ENCODE data around the gene GAL3ST3.

GAL3ST3 gene

DNA sequence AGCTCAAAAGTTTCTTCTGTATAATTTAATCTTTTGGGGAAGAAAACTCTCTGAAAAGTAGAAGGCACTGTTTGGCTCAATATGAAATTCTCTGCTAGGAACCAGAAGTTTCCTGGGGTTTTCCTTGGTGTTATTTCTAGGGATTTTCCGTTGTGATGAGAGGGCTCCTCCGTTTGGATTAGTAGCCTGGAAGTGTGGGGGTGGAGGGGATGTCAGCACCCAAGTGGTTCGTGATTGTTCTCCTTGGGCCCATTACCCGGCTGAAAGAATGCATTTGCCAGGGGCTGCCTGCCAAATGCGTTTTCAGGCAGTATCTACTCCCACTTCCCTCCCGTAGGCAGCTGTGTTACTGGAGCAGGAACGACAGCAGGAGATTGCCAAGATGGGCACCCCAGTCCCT, 7.5 kb upstream of the GAL3ST3 start:
- H3K36me3 ChIP-seq (ENCODE audit: control insufficient read depth in 2 of 2, insufficient read depth in 2 of 2, low read length in 2 of 2) = peaks cover 52 to 57% of the 10 kb centered on the region in 2 donors
- no peaks in the 10 kb centered on the region for H3K27me3 ChIP-seq (ENCODE audit: control insufficient read depth in 1 of 2, insufficient read depth in 2 of 2, low read length in 2 of 2)
- no peak overlapping the region for H3K9ac ChIP-seq (ENCODE audit: low read length in 2 of 2)
- H3K4me1 ChIP-seq (ENCODE audit: control insufficient read depth, insufficient read depth, low read length) = peaks cover 17% of the 10 kb centered on the region
- H3K4me3 ChIP-seq (ENCODE audit: low read length in 2 of 2) = no peak overlapping the region
- no peaks in the 10 kb centered on the region for H3K9me3 ChIP-seq (ENCODE audit: control insufficient read depth in 2 of 2, low read length in 2 of 2)
- no peak overlapping the region for H3K27ac ChIP-seq (ENCODE audit: low read length)

DNA sequence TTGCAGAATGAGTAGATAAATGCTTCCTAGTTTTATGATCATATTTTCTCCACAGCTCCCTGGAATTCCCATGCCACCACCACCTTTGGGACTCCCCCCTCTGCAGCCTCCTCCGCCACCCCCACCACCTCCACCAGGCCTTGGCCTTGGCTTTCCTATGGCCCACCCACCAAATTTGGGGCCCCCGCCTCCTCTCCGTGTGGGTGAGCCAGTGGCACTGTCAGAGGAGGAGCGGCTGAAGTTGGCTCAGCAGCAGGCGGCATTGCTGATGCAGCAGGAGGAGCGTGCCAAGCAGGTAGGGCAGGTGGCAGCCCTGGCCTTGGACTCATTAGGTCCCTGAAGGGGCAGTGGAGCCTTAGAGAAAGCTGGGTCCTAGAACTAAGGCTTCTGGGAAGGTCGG, 6.1 kb upstream of the GAL3ST3 start:
- H3K9ac ChIP-seq (ENCODE audit: low read length in 2 of 2) = no peak overlapping the region
- H3K36me3 ChIP-seq (ENCODE audit: control insufficient read depth in 2 of 2, insufficient read depth in 2 of 2, low read length in 2 of 2) = peaks cover 37 to 44% of the 10 kb centered on the region in 2 donors
- no peak overlapping the region for H3K27ac ChIP-seq (ENCODE audit: low read length)
- H3K9me3 ChIP-seq (ENCODE audit: control insufficient read depth in 2 of 2, low read length in 2 of 2) = no peaks in the 10 kb centered on the region
- H3K4me3 ChIP-seq (ENCODE audit: low read length in 2 of 2) = no peak overlapping the region
- H3K27me3 ChIP-seq (ENCODE audit: control insufficient read depth in 1 of 2, insufficient read depth in 2 of 2, low read length in 2 of 2) = no peaks in the 10 kb centered on the region
- H3K4me1 ChIP-seq (ENCODE audit: control insufficient read depth, insufficient read depth, low read length) = peaks cover 22% of the 10 kb centered on the region

DNA sequence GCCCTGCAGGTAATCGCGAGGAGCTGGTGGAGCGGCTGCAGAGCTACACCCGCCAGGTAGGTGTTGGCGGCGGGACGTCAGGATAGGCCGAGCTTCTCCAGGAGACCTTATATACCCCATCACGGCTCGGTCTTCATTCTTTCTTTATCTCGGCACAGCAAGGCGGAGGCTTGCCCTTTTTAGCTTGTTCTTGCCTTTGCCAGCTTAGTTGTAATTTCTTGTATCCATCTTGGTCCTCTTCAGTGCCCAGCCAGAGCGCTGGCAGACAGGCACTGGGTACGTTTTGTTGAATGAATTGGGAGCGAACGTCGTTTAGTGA, 3.7 kb upstream of the GAL3ST3 start:
- peak overlapping the region; percentile 98 to 99 for H3K4me3 ChIP-seq (ENCODE audit: low read length in 2 of 2)
- no peaks in the 10 kb centered on the region for H3K9me3 ChIP-seq (ENCODE audit: control insufficient read depth in 2 of 2, low read length in 2 of 2)
- peak overlapping the region; percentile 79 for H3K27ac ChIP-seq (ENCODE audit: low read length)
- peak overlapping the region; percentile 92 to 97 for H3K9ac ChIP-seq (ENCODE audit: low read length in 2 of 2)
- peaks cover 15 to 21% of the 10 kb centered on the region in 2 donors for H3K36me3 ChIP-seq (ENCODE audit: control insufficient read depth in 2 of 2, insufficient read depth in 2 of 2, low read length in 2 of 2)
- peaks cover 24% of the 10 kb centered on the region for H3K4me1 ChIP-seq (ENCODE audit: control insufficient read depth, insufficient read depth, low read length)
- H3K27me3 ChIP-seq (ENCODE audit: control insufficient read depth in 1 of 2, insufficient read depth in 2 of 2, low read length in 2 of 2) = peaks cover 3 to 12% of the 10 kb centered on the region in 2 donors

DNA sequence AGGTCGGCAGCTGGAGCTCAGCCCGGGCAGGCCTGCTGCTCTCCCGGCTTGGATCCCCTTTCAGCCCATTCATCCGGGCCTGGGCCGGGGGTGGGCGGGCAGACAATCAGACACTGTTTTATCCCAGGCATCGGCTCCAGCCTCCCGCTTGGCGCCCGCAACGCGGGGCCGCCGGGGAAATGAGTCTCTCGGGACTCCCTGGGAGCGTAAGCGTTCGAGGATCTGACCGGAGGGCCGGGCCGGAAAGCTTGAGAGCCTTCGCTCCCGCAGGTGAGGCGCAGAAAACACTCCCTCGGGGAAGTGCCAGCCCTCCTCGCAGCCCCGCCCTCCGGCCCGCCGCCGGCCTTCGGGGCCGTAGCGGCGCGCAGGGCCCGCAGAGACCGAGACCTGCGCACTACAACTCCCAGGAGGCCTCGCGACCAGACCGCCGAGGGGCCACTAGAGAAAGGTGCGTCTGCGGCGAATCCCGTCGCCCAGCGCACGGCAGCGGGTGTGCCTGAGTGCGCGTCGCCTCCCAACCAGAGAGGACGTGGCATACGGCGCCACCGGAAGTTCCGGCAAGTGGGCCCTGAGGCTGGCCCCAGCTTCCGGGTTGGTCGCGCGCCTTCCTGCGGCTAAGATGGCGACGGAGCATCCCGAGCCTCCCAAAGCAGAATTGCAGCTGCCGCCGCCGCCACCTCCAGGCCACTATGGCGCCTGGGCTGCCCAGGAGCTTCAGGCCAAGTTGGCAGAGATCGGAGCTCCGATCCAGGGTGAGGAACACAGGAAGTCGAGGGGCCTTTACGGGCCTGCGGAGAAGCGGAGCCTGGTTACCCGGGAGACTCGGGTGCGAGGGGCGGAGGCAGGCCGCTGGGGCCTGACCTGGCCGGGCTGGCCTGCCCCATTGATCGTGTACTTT, 3.1 kb upstream of the GAL3ST3 start, which contains the start of gene SF3B2:
Gene SF3B2 (plus strand): TSS at position 599 of the 898 bp plus-strand sequence. CDS start 21 bp downstream, at position 620.
- H3K9ac ChIP-seq (ENCODE audit: low read length in 2 of 2) = peak within 1 kb of the TSS; percentile 92 to 97
- peaks cover 24% of the 10 kb centered on the region for H3K4me1 ChIP-seq (ENCODE audit: control insufficient read depth, insufficient read depth, low read length)
- peaks cover 10 to 19% of the 10 kb centered on the region in 2 donors for H3K36me3 ChIP-seq (ENCODE audit: control insufficient read depth in 2 of 2, insufficient read depth in 2 of 2, low read length in 2 of 2)
- peak within 1 kb of the TSS; percentile 98 to 99 for H3K4me3 ChIP-seq (ENCODE audit: low read length in 2 of 2)
- peaks cover 6 to 18% of the 10 kb centered on the region in 2 donors for H3K27me3 ChIP-seq (ENCODE audit: control insufficient read depth in 1 of 2, insufficient read depth in 2 of 2, low read length in 2 of 2)
- peak within 1 kb of the TSS; percentile 79 for H3K27ac ChIP-seq (ENCODE audit: low read length)
- H3K9me3 ChIP-seq (ENCODE audit: control insufficient read depth in 2 of 2, low read length in 2 of 2) = no peaks in the 10 kb centered on the region

DNA sequence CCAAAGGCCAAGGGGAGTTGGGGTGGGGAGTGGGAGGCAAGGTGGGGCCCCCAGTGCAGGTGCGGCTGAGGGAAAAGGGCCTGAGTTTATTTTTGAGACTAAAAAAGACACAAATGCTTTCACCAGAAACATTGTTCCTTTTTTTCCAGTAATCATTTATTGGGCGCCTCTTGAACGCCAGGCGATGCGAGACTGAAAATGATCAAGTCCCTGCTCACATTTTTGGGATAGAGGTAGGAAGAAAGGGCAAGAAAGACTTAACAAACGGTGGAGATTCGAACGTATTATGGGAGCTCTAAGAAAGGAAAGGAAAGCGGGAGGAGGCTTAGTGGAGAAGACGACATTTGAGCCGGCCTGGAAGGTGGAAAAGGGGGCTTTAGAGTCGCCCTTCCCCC, 2.4 kb upstream of the GAL3ST3 start:
- peak overlapping the region; percentile 82 to 89 for H3K9ac ChIP-seq (ENCODE audit: low read length in 2 of 2)
- peaks cover 6 to 20% of the 10 kb centered on the region in 2 donors for H3K27me3 ChIP-seq (ENCODE audit: control insufficient read depth in 1 of 2, insufficient read depth in 2 of 2, low read length in 2 of 2)
- H3K9me3 ChIP-seq (ENCODE audit: control insufficient read depth in 2 of 2, low read length in 2 of 2) = no peaks in the 10 kb centered on the region
- peaks cover 24% of the 10 kb centered on the region for H3K4me1 ChIP-seq (ENCODE audit: control insufficient read depth, insufficient read depth, low read length)
- peaks cover 4 to 12% of the 10 kb centered on the region in 2 donors for H3K36me3 ChIP-seq (ENCODE audit: control insufficient read depth in 2 of 2, insufficient read depth in 2 of 2, low read length in 2 of 2)
- peak overlapping the region; percentile 98 to 99 for H3K4me3 ChIP-seq (ENCODE audit: low read length in 2 of 2)
- peak overlapping the region; percentile 79 for H3K27ac ChIP-seq (ENCODE audit: low read length)

DNA sequence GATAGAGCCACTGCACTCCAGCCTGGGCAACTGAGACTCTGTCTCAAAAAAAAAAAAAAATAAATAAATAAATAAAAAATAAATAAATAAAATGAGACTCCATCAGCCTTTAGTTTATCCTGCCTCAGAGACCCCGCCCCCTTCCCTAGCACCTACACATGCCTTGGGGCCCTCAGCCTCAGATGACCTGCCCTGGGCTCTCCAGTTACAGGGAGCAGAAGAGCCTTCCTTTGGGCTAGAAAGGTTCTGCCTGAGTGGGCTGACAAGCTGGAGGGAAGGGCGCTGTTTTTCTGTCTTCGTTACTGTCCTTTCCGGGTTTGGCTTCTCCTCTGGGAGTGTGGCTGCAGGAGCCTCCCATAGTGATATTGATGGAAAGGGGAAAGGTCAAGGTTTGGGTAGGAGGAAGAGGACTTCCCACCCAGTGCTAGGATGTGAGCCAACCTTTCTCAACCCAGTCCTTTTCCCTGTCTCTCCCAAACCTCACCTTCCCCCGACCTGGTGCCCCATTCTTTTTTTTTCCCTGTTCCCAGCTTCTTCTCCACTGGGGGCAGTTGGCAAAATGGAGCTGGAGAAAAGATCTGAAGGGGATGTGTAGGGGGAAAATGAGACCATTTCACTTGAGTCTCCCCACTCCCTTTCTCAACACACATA, 1.7 kb upstream of the GAL3ST3 start:
- Histone ChIP-seq H3K9me3 (ENCODE audit: control insufficient read depth in 2 of 2, low read length in 2 of 2) (no peaks in the 10 kb centered on the region), H3K9ac (ENCODE audit: low read length in 2 of 2) (peak overlapping the region in 1 of 2 donors; percentile 89), H3K27ac (ENCODE audit: low read length) (peak overlapping the region; percentile 79), H3K36me3 (ENCODE audit: control insufficient read depth in 2 of 2, insufficient read depth in 2 of 2, low read length in 2 of 2) (peaks cover 4 to 8% of the 10 kb centered on the region in 2 donors), H3K4me1 (ENCODE audit: control insufficient read depth, insufficient read depth, low read length) (peaks cover 24% of the 10 kb centered on the region), H3K27me3 (ENCODE audit: control insufficient read depth in 1 of 2, insufficient read depth in 2 of 2, low read length in 2 of 2) (peaks cover 6 to 23% of the 10 kb centered on the region in 2 donors), H3K4me3 (ENCODE audit: low read length in 2 of 2) (no peak overlapping the region)

DNA sequence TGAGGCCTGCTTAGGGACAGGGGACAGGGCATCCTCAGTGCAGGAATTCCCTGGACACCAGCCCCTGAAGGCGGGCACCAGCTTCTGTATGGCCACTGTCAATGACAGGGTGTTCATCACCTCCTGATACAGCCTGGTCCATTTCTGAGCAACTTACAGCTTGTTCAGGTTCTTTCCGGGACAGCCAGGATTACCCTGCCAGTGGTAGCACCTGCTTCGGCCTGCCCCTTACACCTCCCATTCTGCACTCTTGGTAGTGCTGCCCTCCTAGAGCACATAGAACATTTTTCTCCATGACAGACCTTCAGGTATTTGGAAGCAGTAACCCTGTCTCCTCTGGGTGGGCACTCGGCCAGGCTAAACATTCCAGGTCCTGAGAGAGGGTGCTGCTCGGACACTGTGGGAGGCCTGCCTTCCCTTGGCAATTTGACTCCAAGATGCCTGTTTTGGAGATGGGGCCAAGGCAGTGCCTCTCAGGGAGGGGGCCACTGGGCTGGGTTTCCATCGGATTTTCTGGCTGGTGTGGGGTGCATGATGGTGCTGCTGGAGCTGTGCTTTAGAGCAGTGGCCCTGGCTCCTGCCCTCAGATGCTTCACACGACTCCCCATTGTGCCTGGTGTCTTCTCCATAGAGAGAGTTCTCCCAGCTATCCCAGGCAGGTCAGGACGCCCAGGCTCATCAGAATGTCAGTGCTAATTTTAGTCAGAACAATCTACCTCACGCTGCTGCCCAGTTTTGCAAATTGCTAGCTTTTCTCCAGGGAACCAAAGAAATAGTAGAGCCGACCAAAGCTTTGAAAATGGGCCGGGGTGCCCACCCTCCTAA, 1.2 kb downstream of the GAL3ST3 start:
- peaks cover 21% of the 10 kb centered on the region for H3K4me1 ChIP-seq (ENCODE audit: control insufficient read depth, insufficient read depth, low read length)
- no peak overlapping the region for H3K27ac ChIP-seq (ENCODE audit: low read length)
- H3K27me3 ChIP-seq (ENCODE audit: control insufficient read depth in 1 of 2, insufficient read depth in 2 of 2, low read length in 2 of 2) = peaks cover 6 to 23% of the 10 kb centered on the region in 2 donors
- no peak overlapping the region for H3K4me3 ChIP-seq (ENCODE audit: low read length in 2 of 2)
- no peaks in the 10 kb centered on the region for H3K36me3 ChIP-seq (ENCODE audit: control insufficient read depth in 2 of 2, insufficient read depth in 2 of 2, low read length in 2 of 2)
- no peak overlapping the region for H3K9ac ChIP-seq (ENCODE audit: low read length in 2 of 2)
- H3K9me3 ChIP-seq (ENCODE audit: control insufficient read depth in 2 of 2, low read length in 2 of 2) = no peaks in the 10 kb centered on the region

DNA sequence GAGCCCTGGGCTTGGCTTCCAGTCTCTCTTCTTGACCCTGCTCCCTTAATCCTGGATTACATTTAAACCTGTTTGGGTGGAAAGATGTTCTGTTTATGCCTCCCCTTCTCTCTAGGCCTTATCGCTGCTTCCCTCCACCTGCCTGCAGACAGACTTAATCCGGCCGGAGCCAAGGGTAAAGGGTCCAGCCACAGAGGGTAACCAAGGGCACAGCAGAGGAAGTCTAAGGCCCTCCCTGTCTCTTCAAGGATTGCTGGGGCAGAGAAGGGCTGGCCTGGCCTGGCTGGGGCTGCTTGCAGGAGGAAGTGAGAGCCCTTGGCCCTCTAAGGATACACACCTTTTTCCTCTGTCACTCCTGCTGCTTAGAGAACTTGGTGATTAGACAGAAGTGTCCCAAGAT, 2.1 kb downstream of the GAL3ST3 start:
- Histone ChIP-seq H3K4me1 (ENCODE audit: control insufficient read depth, insufficient read depth, low read length) (peaks cover 17% of the 10 kb centered on the region), H3K27ac (ENCODE audit: low read length) (no peak overlapping the region), H3K9me3 (ENCODE audit: control insufficient read depth in 2 of 2, low read length in 2 of 2) (no peaks in the 10 kb centered on the region), H3K9ac (ENCODE audit: low read length in 2 of 2) (no peak overlapping the region), H3K36me3 (ENCODE audit: control insufficient read depth in 2 of 2, insufficient read depth in 2 of 2, low read length in 2 of 2) (no peaks in the 10 kb centered on the region), H3K4me3 (ENCODE audit: low read length in 2 of 2) (no peak overlapping the region), H3K27me3 (ENCODE audit: control insufficient read depth in 1 of 2, insufficient read depth in 2 of 2, low read length in 2 of 2) (peaks cover 6 to 23% of the 10 kb centered on the region in 2 donors)

DNA sequence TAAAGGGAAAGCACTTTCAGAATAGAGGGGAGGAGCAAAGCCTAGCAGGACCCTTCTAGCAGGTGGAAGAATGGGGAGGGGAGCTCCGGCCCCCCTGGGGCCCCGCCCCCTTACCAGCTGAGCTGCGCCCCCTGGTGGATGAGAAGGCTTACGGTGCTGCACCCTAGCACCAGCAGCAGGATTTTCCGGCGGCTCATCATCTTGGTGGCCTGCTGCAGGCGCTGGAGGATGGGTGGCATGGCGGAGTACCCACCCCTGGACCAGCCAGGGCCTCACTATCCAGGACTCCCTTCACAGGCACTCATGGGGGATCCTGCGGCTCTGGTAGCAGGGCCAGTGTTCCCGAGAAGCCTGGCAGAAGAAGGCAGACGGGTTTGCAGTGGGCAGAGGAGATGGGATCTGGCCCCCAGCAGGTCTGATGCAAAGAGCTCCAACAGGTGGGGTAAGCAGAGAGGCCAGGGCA, 3.8 kb downstream of the GAL3ST3 start:
- Histone ChIP-seq H3K9me3 (ENCODE audit: control insufficient read depth in 2 of 2, low read length in 2 of 2) (no peaks in the 10 kb centered on the region), H3K4me1 (ENCODE audit: control insufficient read depth, insufficient read depth, low read length) (peaks cover 8% of the 10 kb centered on the region), H3K27me3 (ENCODE audit: control insufficient read depth in 1 of 2, insufficient read depth in 2 of 2, low read length in 2 of 2) (peaks cover 6 to 23% of the 10 kb centered on the region in 2 donors), H3K36me3 (ENCODE audit: control insufficient read depth in 2 of 2, insufficient read depth in 2 of 2, low read length in 2 of 2) (no peaks in the 10 kb centered on the region), H3K9ac (ENCODE audit: low read length in 2 of 2) (no peak overlapping the region), H3K27ac (ENCODE audit: low read length) (no peak overlapping the region), H3K4me3 (ENCODE audit: low read length in 2 of 2) (no peak overlapping the region)

DNA sequence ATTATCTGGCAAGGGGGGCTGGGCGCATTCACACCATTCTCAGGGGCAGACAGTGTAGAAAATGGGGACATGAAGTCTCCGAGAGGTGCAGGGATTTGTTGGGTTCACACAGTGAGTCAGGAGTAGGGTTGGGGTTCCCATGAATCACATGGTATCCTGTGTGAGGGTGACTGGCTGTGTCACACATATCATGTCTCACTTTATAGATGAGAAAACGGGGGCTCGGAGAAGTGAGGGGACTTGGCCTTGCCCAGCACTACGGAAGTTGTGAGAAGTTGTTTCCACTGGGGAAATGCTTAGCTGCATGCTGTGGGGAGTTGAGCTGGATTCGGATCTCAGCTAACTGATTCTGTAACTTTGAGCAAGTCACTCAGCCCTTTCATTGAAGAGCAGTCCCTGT, 4.2 kb downstream of the GAL3ST3 start:
- H3K9ac ChIP-seq (ENCODE audit: low read length in 2 of 2) = no peak overlapping the region
- peaks cover 6 to 23% of the 10 kb centered on the region in 2 donors for H3K27me3 ChIP-seq (ENCODE audit: control insufficient read depth in 1 of 2, insufficient read depth in 2 of 2, low read length in 2 of 2)
- H3K4me1 ChIP-seq (ENCODE audit: control insufficient read depth, insufficient read depth, low read length) = peaks cover 8% of the 10 kb centered on the region
- H3K4me3 ChIP-seq (ENCODE audit: low read length in 2 of 2) = no peak overlapping the region
- no peak overlapping the region for H3K27ac ChIP-seq (ENCODE audit: low read length)
- H3K9me3 ChIP-seq (ENCODE audit: control insufficient read depth in 2 of 2, low read length in 2 of 2) = no peaks in the 10 kb centered on the region
- H3K36me3 ChIP-seq (ENCODE audit: control insufficient read depth in 2 of 2, insufficient read depth in 2 of 2, low read length in 2 of 2) = no peaks in the 10 kb centered on the region

Data from stomach smooth muscle (tissue), 2 donors.